GM12891 (cell line): ENCODE data around the gene OR2H1.

Experiments
- DNase-seq: peaks from one replicate; pipeline ENCODE4 v3.0.0; 2011; ENCODE audit warnings: low spot score; ENCODE audit not compliant: insufficient read length
- FAIRE-seq: peaks from 2 replicates; lab custom pipeline; 2011; peaks lifted over from hg19 to GRCh38; lab: Jason Lieb, UNC
- PAX5 ChIP-seq: IDR thresholded peaks from 2 replicates; pipeline ENCODE4 v1.6.1; 2011; ENCODE audit warnings: low read length, moderate library complexity, mild to moderate bottlenecking; ENCODE audit not compliant: insufficient read depth, severe bottlenecking
- POLR2A ChIP-seq: IDR thresholded peaks from 2 replicates; pipeline ENCODE4 v1.6.1; 2011; ENCODE audit warnings: low read depth, low read length, control low read depth
- POLR2AphosphoS5 ChIP-seq: IDR thresholded peaks from 2 replicates; pipeline ENCODE4 v1.6.1; 2011; ENCODE audit warnings: low read depth, low read length, control low read depth
- POU2F2 ChIP-seq: IDR thresholded peaks from 2 replicates; pipeline ENCODE4 v1.6.1; 2011; ENCODE audit warnings: low read depth, mild to moderate bottlenecking, control low read depth, low read length, moderate library complexity
- SPI1 ChIP-seq: IDR thresholded peaks from 2 replicates; pipeline ENCODE4 v1.6.1; 2011; ENCODE audit warnings: low read depth, low read length, control low read depth
- TAF1 ChIP-seq: IDR thresholded peaks from 2 replicates; pipeline ENCODE4 v1.6.1; 2011; ENCODE audit warnings: low read depth, low read length, control low read depth

OR2H1 gene

GRCh38 chr6:29451471-29452193 lies 5.3 kb upstream of the OR2H1 start:
- no peak for FAIRE-seq
- TF ChIP-seq PAX5 (no peak), TAF1 (no peak), POLR2A (no peak), SPI1 (no peak), POU2F2 (no peak), POLR2AphosphoS5 (no peak)
- no peak for DNase-seq

GRCh38 chr6:29461021-29461814 lies 4.3 kb downstream of the OR2H1 start:
- TF ChIP-seq TAF1 = no peak
- no peak for TF ChIP-seq POLR2A
- TF ChIP-seq POLR2AphosphoS5 = no peak
- no peak for DNase-seq
- FAIRE-seq = peak; percentile 28

- TF ChIP-seq POLR2A (no peak), PAX5 (no peak), POLR2AphosphoS5 (no peak), TAF1 (no peak), SPI1 (no peak), POU2F2 (no peak)
- DNase-seq (no peak), FAIRE-seq (no peak)
Measured at GRCh38 chr6:29462022-29462421, 5.1 kb downstream of the OR2H1 start.

- FAIRE-seq (no peak), DNase-seq (no peak)
- TF ChIP-seq SPI1 = no peak
- no peak for TF ChIP-seq POLR2A
- TF ChIP-seq TAF1 = no peak
- no peak for TF ChIP-seq POU2F2
- TF ChIP-seq POLR2AphosphoS5 = no peak
- no peak for TF ChIP-seq PAX5
Measured at GRCh38 chr6:29465279-29465678, 8.3 kb downstream of the OR2H1 start.

GRCh38 chr6:29465801-29466200 lies 8.8 kb downstream of the OR2H1 start:
- TF ChIP-seq SPI1 (no peak), PAX5 (no peak), POLR2A (no peak), POU2F2 (no peak), TAF1 (no peak), POLR2AphosphoS5 (no peak)
- FAIRE-seq = no peak
- DNase-seq = no peak

GRCh38 chr6:29466241-29466640 lies 9.3 kb downstream of the OR2H1 start:
- TF ChIP-seq POU2F2 (no peak), POLR2A (no peak), PAX5 (no peak), SPI1 (no peak), POLR2AphosphoS5 (no peak), TAF1 (no peak)
- FAIRE-seq (no peak), DNase-seq (no peak)

- DNase-seq = no peak
- FAIRE-seq = no peak
Measured at GRCh38 chr6:29474996-29475395, 18.0 kb downstream of the OR2H1 start.

GRCh38 chr6:29477923-29478450 lies 21.0 kb downstream of the OR2H1 start:
- no peak for DNase-seq
- TF ChIP-seq PAX5 (no peak), POLR2A (no peak), TAF1 (no peak), POLR2AphosphoS5 (no peak), SPI1 (no peak), POU2F2 (no peak)
- no peak for FAIRE-seq

More at GRCh38 chr6:29474996-29475395, 18.0 kb downstream of the OR2H1 start:
- no peak for TF ChIP-seq SPI1
- TF ChIP-seq POLR2A = no peak
- no peak for TF ChIP-seq TAF1
- no peak for TF ChIP-seq POLR2AphosphoS5

- TF ChIP-seq SPI1 = no peak
- TF ChIP-seq POLR2A = no peak
- no peak for TF ChIP-seq POU2F2
- no peak for TF ChIP-seq PAX5
- no peak for TF ChIP-seq TAF1
- no peak for TF ChIP-seq POLR2AphosphoS5
- DNase-seq (no peak), FAIRE-seq (no peak)
Measured at GRCh38 chr6:29478740-29479139, 21.8 kb downstream of the OR2H1 start.

GRCh38 chr6:29479560-29479959 lies 22.6 kb downstream of the OR2H1 start:
- FAIRE-seq (no peak), DNase-seq (no peak)
- TF ChIP-seq POLR2AphosphoS5 (no peak), POLR2A (no peak), POU2F2 (no peak), TAF1 (no peak), SPI1 (no peak), PAX5 (no peak)
